GM23248 (cell line): ENCODE measurements around the gene GAL3ST3. TPM values are rescaled to one million over a fixed set of nuclear protein-coding genes. Genes with fewer than 3 reads are reported as not detected.

ENCODE experiments used
- DNase-seq: peaks from one replicate; pipeline ENCODE4 v3.0.0-alpha.2; 2015
- H2AFZ ChIP-seq: fragments of 200-600 bp; sonication (generic); 2 replicates; pipeline ENCODE4 v1.6.1; 2016; ENCODE audit warnings: antibody characterized with exemption
- H3F3A ChIP-seq: fragments of 200-600 bp; sonication (generic); 2 replicates; pipeline ENCODE4 v1.6.1; 2016; ENCODE audit warnings: mild to moderate bottlenecking, antibody characterized with exemption, mixed run types; ENCODE audit not compliant: insufficient read depth
- H3K27ac ChIP-seq: fragments of 200-600 bp; sonication (generic); 2 replicates; pipeline ENCODE4 v1.5.1; 2016; ENCODE audit warnings: mild to moderate bottlenecking
- H3K27me3 ChIP-seq: fragments of 200-600 bp; sonication (generic); replicated peaks from 2 replicates; pipeline ENCODE4 v1.6.1; 2016; ENCODE audit warnings: mild to moderate bottlenecking; ENCODE audit not compliant: insufficient read depth
- H3K36me3 ChIP-seq: fragments of 200-600 bp; sonication (generic); 2 replicates; pipeline ENCODE4 v1.6.1; 2016; ENCODE audit warnings: low read depth, mild to moderate bottlenecking
- H3K4me1 ChIP-seq: fragments of 200-600 bp; sonication (generic); 2 replicates; pipeline ENCODE4 v1.6.1; 2016; ENCODE audit warnings: mild to moderate bottlenecking; ENCODE audit not compliant: insufficient read depth
- H3K4me2 ChIP-seq: fragments of 200-600 bp; sonication (generic); one replicate; pipeline ENCODE4 v1.6.1; 2016; ENCODE audit warnings: mild to moderate bottlenecking; ENCODE audit not compliant: unreplicated experiment
- H3K4me3 ChIP-seq: fragments of 200-600 bp; sonication (generic); 2 replicates; pipeline ENCODE4 v1.5.1; 2016; ENCODE audit warnings: mild to moderate bottlenecking
- H3K79me2 ChIP-seq: fragments of 200-600 bp; sonication (generic); 2 replicates; pipeline ENCODE4 v1.6.1; 2016; ENCODE audit warnings: mild to moderate bottlenecking; ENCODE audit not compliant: insufficient read depth
- H3K9ac ChIP-seq: fragments of 200-600 bp; sonication (generic); 2 replicates; pipeline ENCODE4 v1.6.1; 2016; ENCODE audit warnings: mild to moderate bottlenecking
- H3K9me2 ChIP-seq: fragments of 200-600 bp; sonication (generic); 2 replicates; pipeline ENCODE4 v1.6.1; 2016; ENCODE audit warnings: mixed run types, mild to moderate bottlenecking, moderate library complexity; ENCODE audit not compliant: insufficient read depth
- H3K9me3 ChIP-seq: fragments of 200-600 bp; sonication (generic); one replicate; pipeline ENCODE4 v1.6.1; 2017; ENCODE audit warnings: low read depth
- H4K20me1 ChIP-seq: fragments of 200-600 bp; sonication (generic); 2 replicates; pipeline ENCODE4 v1.6.0; 2016; ENCODE audit not compliant: insufficient read depth
- EZH2 ChIP-seq: fragments of 200-600 bp; sonication (generic); IDR thresholded peaks from 2 replicates; pipeline ENCODE4 v1.6.1; 2018; ENCODE audit warnings: antibody characterized with exemption, mild to moderate bottlenecking; ENCODE audit not compliant: insufficient read depth, poor library complexity, severe bottlenecking
- EZH2phosphoT487 ChIP-seq: fragments of 200-600 bp; sonication (generic); IDR thresholded peaks from 2 replicates; pipeline ENCODE4 v1.6.1; 2018; ENCODE audit warnings: antibody characterized with exemption, moderate library complexity, mild to moderate bottlenecking, low read depth; ENCODE audit not compliant: insufficient read depth
- WGBS, 2 experiments: methylation state at CpG; one replicate each; pipeline ENCODE4 v1.1.6; 2015 to 2017; ENCODE audit warnings: low lambda C conversion rate in 2 of 2, low coverage in 1 of 2; ENCODE audit errors: missing lambda C conversion rate in 2 of 2; 5-methylcytosine and 5-hydroxymethylcytosine counted together
- in situ Hi-C: fragments of 300-500 bp; cut with MboI; formaldehyde crosslinking; loops from 2 replicates; pipeline ENCODE4 v1.15.0; 2020
- polyA plus RNA-seq: library from polyadenylated mRNA; unstranded; fragments of >200 nt; fragmentation: Nextera tagmentation; extraction: Ambion mirVana; gene quantifications from 2 replicates; pipeline ENCODE4 v1.2.1, GENCODE V29; 2016
- total RNA-seq: library from RNA; depleted of rRNA; stranded (reverse); fragments of >200 nt; shearing (Covaris generic); gene quantifications from 2 replicates; pipeline ENCODE4 v1.2.3, GENCODE V29; 2014

Gene GAL3ST3
- total and polyA plus RNA-seq, 2 experiments from 2014 or later, result not detected

- Histone ChIP-seq H3K27ac (no peak overlapping the region), H3K4me1 (peaks cover 31% of the 10 kb centered on the region), H3K36me3 (no peaks in the 10 kb centered on the region), H3F3A (peaks cover 14% of the 10 kb centered on the region; the same call in 1 of the 2 replicates), H2AFZ (no peak overlapping the region), H3K27me3 (no peaks in the 10 kb centered on the region), H3K9me2 (no peaks in the 10 kb centered on the region), H4K20me1 (peaks cover 28% of the 10 kb centered on the region), H3K79me2 (peaks cover 99% of the 10 kb centered on the region), H3K4me2 (no peak overlapping the region), H3K9me3 (no peaks in the 10 kb centered on the region), H3K9ac (no peak overlapping the region), H3K4me3 (no peak overlapping the region)
- 96 to 98% methylated on average over 9 of the region's 9 CpGs for WGBS, 2 experiments
- in situ Hi-C loops, result no loop called here
- no peak for DNase-seq
- TF ChIP-seq EZH2, result no peak
- no peak for TF ChIP-seq EZH2phosphoT487
These were observed 38.4 kb upstream of the GAL3ST3 start for GRCh38 chr11:66087148-66087908.

GRCh38 chr11:66084821-66085475 is 36.0 kb upstream of the GAL3ST3 start:
- H3K27me3 ChIP-seq, result no peaks in the 10 kb centered on the region
- no peak overlapping the region for H3K4me2 ChIP-seq
- WGBS, 2 experiments, result 40 to 42% methylated on average over 3 of the region's 3 CpGs
- H3K36me3 ChIP-seq, result no peaks in the 10 kb centered on the region
- DNase-seq, result peak; percentile 50
- H3K9me2 ChIP-seq, result no peaks in the 10 kb centered on the region
- 0 out of 2 replicates have a peak overlapping the region, but pooled peaks have one; percentile 2 for H3K9ac ChIP-seq
- no peak overlapping the region for H3K4me3 ChIP-seq
- in situ Hi-C loops, result no loop called here
- peaks cover 52% of the 10 kb centered on the region for H3K4me1 ChIP-seq
- TF ChIP-seq EZH2phosphoT487 (no peak), EZH2 (no peak)
- H2AFZ ChIP-seq, result no peak overlapping the region
- H3K27ac ChIP-seq, result peak overlapping the region; percentile 9; the same call in 1 of the 2 replicates
- no peaks in the 10 kb centered on the region for H3K9me3 ChIP-seq
- peaks cover 33% of the 10 kb centered on the region; the same call in 1 of the 2 replicates for H3F3A ChIP-seq
- peaks cover 100% of the 10 kb centered on the region for H3K79me2 ChIP-seq
- peaks cover 28% of the 10 kb centered on the region for H4K20me1 ChIP-seq

- H3K4me3 ChIP-seq, result no peak overlapping the region
- no peak overlapping the region for H3K4me2 ChIP-seq
- peaks cover 100% of the 10 kb centered on the region for H3K79me2 ChIP-seq
- peaks cover 35% of the 10 kb centered on the region; the same call in 1 of the 2 replicates for H3F3A ChIP-seq
- DNase-seq, result peak; percentile 23
- H3K9me3 ChIP-seq, result no peaks in the 10 kb centered on the region
- H2AFZ ChIP-seq, result no peak overlapping the region
- H3K27me3 ChIP-seq, result no peaks in the 10 kb centered on the region
- peak overlapping the region; percentile 14; the same call in 1 of the 2 replicates for H3K27ac ChIP-seq
- peaks cover 24% of the 10 kb centered on the region for H4K20me1 ChIP-seq
- no peaks in the 10 kb centered on the region for H3K9me2 ChIP-seq
- in situ Hi-C loops, result no loop called here
- WGBS, 2 experiments, result 99 to 100% methylated on average over 3 of the region's 3 CpGs
- no peak overlapping the region for H3K9ac ChIP-seq
- no peak for TF ChIP-seq EZH2
- TF ChIP-seq EZH2phosphoT487, result no peak
- H3K4me1 ChIP-seq, result peaks cover 54% of the 10 kb centered on the region
- H3K36me3 ChIP-seq, result no peaks in the 10 kb centered on the region
These were observed 34.8 kb upstream of the GAL3ST3 start for GRCh38 chr11:66083767-66084166.

GRCh38 chr11:66082946-66083698 is 34.2 kb upstream of the GAL3ST3 start:
- no peaks in the 10 kb centered on the region for H3K9me2 ChIP-seq
- in situ Hi-C loops, result no loop called here
- H3K4me2 ChIP-seq, result no peak overlapping the region
- H3F3A ChIP-seq, result peaks cover 36% of the 10 kb centered on the region; the same call in 1 of the 2 replicates
- H3K27me3 ChIP-seq, result no peaks in the 10 kb centered on the region
- DNase-seq, result no peak
- no peak overlapping the region for H3K4me3 ChIP-seq
- no peak overlapping the region for H3K27ac ChIP-seq
- H4K20me1 ChIP-seq, result peaks cover 18% of the 10 kb centered on the region; the same call in 1 of the 2 replicates
- WGBS, 2 experiments, result 96 to 97% methylated on average over 4 of the region's 4 CpGs
- no peak overlapping the region for H3K9ac ChIP-seq
- H3K9me3 ChIP-seq, result no peaks in the 10 kb centered on the region
- H3K79me2 ChIP-seq, result peaks cover 100% of the 10 kb centered on the region
- no peak for TF ChIP-seq EZH2phosphoT487
- TF ChIP-seq EZH2, result no peak
- H3K4me1 ChIP-seq, result peaks cover 54% of the 10 kb centered on the region
- no peaks in the 10 kb centered on the region for H3K36me3 ChIP-seq
- no peak overlapping the region for H2AFZ ChIP-seq
